ENCODE results near the gene JAKMIP1.

JAKMIP1 gene

DNA sequence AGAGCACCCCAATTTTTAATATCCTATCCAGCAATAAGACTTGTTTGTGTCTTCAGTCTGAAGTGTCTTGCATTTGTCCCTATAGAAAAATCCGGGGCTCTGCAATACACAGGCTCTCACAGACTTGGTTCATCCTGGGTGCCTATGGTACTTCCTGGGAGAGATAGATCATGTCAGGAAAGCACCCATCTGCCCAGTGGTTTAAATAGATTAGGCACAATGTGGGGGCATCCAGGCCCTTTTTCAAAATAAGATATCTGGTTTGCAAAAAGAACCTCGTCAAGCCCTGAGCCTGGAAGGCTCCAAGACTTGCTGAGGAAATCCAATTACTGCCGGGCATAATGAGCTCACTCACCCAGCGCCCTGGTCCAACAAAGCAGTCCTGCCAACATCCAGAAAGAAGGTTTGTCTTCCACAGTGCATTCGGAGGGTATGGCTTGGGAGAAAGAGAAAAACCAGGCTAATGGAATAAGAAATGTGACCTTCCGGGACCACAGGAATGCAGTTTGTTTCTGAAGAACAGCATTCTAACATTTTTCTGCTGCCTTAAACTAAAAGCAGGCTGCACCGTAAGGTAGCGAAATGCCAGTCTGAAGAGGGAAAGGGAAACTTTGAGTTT, 11.6 kb downstream of the JAKMIP1 start:
- Histone ChIP-seq H3K36me3 (replicated peaks) (no peaks in the 10 kb centered on the region), H3K27me3 (replicated peaks) (no peaks in the 10 kb centered on the region), H3K27ac (no peak overlapping the region), H3K4me3 (ENCODE audit: low read depth, low read length) (no peak overlapping the region)
- TF ChIP-seq, protein P1, sequence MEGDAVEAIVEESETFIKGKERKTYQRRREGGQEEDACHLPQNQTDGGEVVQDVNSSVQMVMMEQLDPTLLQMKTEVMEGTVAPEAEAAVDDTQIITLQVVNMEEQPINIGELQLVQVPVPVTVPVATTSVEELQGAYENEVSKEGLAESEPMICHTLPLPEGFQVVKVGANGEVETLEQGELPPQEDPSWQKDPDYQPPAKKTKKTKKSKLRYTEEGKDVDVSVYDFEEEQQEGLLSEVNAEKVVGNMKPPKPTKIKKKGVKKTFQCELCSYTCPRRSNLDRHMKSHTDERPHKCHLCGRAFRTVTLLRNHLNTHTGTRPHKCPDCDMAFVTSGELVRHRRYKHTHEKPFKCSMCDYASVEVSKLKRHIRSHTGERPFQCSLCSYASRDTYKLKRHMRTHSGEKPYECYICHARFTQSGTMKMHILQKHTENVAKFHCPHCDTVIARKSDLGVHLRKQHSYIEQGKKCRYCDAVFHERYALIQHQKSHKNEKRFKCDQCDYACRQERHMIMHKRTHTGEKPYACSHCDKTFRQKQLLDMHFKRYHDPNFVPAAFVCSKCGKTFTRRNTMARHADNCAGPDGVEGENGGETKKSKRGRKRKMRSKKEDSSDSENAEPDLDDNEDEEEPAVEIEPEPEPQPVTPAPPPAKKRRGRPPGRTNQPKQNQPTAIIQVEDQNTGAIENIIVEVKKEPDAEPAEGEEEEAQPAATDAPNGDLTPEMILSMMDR (IDR thresholded peaks at IDR 0.05; ENCODE audit: low read depth, low read length, missing control alignments) = no peak
- in situ Hi-C loops (cut with HindIII; ENCODE audit: low pct_ligation_motif_present, low sequenced_read_pairs) = no loop called here
- no peak for DNase-seq

DNA sequence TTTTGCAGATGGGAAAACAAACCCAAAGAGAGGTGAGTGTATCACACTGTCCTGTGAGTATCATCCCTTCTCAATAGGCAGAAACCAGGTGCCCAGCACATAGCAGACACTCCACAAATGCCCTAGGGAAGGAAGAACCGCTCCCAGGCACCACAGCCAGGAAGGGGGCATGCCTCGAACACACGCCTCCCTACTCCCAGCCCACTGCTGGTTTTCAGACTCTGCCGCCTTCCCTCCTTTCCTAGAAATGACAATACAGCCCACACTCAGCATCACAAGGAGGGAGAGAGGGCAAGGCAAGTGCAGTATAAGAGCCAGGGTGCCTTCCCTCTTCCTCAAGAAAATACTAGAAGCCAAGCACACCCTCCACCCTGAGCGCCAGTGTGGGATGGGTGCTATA, 16.2 kb downstream of the JAKMIP1 start:
- H3K36me3 ChIP-seq (replicated peaks) = no peaks in the 10 kb centered on the region
- TF ChIP-seq, protein P1 (IDR thresholded peaks at IDR 0.05; ENCODE audit: low read depth, low read length, missing control alignments) = no peak
- no peak for DNase-seq
- in situ Hi-C loops (cut with HindIII; ENCODE audit: low pct_ligation_motif_present, low sequenced_read_pairs) = no loop called here
- no peak overlapping the region for H3K4me3 ChIP-seq (ENCODE audit: low read depth, low read length)
- no peak overlapping the region for H3K27ac ChIP-seq
- H3K27me3 ChIP-seq (replicated peaks) = no peaks in the 10 kb centered on the region

DNA sequence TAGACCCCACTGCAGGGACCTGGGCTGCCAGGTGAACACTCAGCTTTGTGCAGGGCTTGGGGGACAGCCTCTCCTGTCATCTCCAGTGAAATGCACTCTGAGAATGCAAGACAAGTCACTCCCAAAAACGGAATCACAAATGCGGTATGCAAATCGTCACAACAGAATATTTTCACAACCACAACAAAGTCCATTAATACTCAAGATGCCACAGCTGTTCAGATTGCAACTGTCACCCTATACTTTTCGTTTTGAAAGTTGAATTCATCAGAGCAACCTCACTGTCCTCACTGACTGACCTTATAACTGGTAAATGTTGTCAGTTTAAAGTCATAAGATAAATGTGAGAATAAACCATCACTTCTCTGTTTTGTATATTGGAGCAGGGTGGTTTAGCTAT, 16.6 kb downstream of the JAKMIP1 start:
- Histone ChIP-seq H3K27ac (no peak overlapping the region), H3K4me3 (ENCODE audit: low read depth, low read length) (no peak overlapping the region), H3K36me3 (replicated peaks) (no peaks in the 10 kb centered on the region), H3K27me3 (replicated peaks) (no peaks in the 10 kb centered on the region)
- TF ChIP-seq, protein P1 (IDR thresholded peaks at IDR 0.05; ENCODE audit: low read depth, low read length, missing control alignments) = no peak
- in situ Hi-C loops (cut with HindIII; ENCODE audit: low pct_ligation_motif_present, low sequenced_read_pairs) = no loop called here
- DNase-seq = no peak

DNA sequence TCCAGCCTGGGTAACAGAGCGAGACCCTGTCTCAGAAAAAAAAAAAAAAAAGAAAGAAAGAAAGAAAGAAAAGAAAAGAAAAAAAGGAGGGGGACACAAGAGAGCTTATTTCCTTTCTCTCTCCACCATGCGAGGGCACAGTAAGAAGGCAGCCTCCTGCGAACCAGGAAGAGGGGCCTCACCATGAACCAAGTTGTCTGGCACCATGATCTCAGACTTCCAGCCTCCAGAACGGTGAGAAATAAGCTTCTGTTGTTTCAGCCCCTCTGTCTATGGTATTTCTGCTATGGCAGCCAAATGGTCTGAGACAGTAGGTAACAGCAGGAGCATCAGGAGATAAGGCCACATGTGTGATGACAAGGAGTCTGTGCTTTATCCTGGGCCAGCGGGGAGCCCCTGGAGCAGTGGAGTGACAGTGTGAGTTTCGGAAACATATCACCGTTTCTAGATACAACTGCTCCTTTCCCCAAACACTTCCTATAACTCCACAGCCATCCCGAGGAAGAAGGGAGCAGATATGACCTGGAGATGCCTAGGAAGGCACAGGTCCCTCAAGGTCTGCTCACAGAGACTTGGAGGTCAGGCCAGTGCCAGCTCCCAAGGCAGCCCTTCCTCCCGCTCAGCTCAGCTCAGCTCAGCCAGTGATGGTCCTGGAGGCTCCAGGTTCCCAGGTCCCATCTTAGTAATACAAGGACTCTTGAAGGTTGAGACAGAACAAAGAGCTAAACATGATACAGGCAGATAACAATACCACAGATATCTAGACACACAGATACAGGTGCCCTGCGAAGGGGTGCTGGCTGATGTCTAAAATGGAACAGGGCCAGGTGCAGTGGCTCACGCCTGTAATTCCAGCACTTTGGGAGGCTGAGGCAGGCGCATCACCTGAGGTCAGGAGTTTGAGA, 17.7 kb downstream of the JAKMIP1 start:
- no peak for DNase-seq

DNA sequence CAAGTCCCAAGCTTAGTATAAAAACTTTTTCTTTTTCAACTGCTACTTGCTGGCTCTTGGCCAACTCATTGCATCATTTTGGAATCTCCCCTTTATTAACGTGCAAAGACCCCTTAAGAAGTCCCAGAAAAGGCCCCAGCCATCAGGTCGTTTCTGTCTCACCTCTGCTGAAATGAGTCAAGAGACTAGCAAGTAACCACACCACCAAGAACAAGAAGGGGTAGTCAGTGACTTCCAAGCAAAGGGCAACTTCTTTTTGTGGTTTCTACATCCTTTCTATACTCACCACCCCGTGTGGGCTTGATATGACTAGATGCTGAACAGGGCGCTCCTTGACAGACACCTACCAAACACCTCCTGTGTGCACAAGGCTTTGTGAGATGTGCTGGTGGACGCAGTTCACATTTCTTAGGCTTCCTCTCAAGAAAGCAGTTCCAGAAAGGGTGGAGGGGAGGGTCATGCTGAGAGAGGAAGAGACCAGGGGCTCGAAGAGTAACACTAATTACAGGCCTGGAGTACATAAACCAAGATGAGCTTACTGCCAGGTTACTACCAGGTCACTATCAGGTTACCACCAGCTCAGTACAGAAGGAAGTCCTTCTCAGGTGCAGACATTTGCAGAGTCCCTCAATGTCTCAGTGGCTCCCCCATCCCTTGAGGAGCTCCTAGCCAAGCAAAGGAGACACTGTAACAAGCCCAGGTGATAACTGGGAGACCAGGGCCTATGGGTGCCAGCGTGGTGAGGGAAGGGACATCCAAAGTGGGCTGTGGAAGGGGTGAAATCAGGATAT, 19.3 kb downstream of the JAKMIP1 start:
- Histone ChIP-seq H3K27ac (no peak overlapping the region), H3K4me3 (ENCODE audit: low read depth, low read length) (no peak overlapping the region), H3K27me3 (replicated peaks) (no peaks in the 10 kb centered on the region), H3K36me3 (replicated peaks) (no peaks in the 10 kb centered on the region)
- in situ Hi-C loops (cut with HindIII; ENCODE audit: low pct_ligation_motif_present, low sequenced_read_pairs) = no loop called here
- no peak for DNase-seq
- TF ChIP-seq, protein P1 (IDR thresholded peaks at IDR 0.05; ENCODE audit: low read depth, low read length, missing control alignments) = no peak

More for the DNA sequence above, 17.7 kb downstream of the JAKMIP1 start:
- H3K27me3 ChIP-seq (replicated peaks) = no peaks in the 10 kb centered on the region
- H3K4me3 ChIP-seq (ENCODE audit: low read depth, low read length) = no peak overlapping the region
- in situ Hi-C loops (cut with HindIII; ENCODE audit: low pct_ligation_motif_present, low sequenced_read_pairs) = no loop called here
- no peak overlapping the region for H3K27ac ChIP-seq
- TF ChIP-seq, protein P1 (IDR thresholded peaks at IDR 0.05; ENCODE audit: low read depth, low read length, missing control alignments) = no peak
- H3K36me3 ChIP-seq (replicated peaks) = no peaks in the 10 kb centered on the region

Data from brain microvascular endothelial cell (primary cell).